ENCODE measurements around the gene P2RY11.

Gene P2RY11

DNA sequence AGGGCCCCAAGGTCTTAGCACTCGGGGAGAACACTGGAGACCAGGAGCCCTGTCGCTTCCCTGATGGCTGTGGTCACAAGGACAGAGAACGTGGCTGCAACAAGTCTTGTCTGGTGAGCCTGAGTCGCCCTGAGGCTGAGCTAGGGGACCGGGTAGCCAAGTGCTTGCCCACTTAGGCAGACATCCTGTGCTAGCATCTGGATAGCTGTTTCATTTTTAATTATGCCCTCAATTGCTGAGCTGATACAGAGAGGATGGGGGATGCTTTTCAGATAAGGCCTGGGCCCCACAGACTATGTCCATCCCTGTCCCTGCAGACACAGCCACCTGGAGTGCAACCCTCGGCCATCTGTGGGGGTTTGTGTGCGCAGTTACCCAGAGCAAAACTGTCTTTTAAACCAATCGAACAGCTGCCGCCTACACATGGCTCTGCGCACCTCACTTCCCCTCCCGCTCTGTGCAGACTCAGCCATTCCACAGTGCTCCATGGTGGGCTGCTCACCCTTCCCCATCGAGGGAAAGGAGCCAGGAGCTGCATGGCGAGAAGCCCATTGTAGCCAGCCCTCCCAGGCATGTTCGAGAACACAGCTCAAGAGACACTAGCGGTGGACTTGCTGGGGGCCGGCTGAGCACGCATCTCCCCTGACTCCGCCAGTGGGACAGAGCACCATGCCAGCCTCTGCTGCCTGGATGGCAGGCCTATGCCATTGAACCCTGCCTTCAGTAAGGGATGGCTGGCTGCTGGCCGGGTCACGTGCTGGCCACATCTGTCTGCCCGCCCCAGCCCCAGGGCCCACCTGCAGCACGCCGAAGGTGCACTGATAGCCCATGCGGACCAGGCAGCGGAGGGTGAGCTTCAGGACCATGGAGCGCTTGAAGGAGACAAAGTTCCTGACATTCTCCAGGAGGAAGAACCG is 27.6 kb downstream of the P2RY11 start:
- DNase-seq (ENCODE audit: low read depth in 2 of 2) = no peak
- TF ChIP-seq, protein P1, sequence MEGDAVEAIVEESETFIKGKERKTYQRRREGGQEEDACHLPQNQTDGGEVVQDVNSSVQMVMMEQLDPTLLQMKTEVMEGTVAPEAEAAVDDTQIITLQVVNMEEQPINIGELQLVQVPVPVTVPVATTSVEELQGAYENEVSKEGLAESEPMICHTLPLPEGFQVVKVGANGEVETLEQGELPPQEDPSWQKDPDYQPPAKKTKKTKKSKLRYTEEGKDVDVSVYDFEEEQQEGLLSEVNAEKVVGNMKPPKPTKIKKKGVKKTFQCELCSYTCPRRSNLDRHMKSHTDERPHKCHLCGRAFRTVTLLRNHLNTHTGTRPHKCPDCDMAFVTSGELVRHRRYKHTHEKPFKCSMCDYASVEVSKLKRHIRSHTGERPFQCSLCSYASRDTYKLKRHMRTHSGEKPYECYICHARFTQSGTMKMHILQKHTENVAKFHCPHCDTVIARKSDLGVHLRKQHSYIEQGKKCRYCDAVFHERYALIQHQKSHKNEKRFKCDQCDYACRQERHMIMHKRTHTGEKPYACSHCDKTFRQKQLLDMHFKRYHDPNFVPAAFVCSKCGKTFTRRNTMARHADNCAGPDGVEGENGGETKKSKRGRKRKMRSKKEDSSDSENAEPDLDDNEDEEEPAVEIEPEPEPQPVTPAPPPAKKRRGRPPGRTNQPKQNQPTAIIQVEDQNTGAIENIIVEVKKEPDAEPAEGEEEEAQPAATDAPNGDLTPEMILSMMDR (IDR thresholded peaks at IDR 0.05; ENCODE audit: low read depth, low read length) = no peak

DNA sequence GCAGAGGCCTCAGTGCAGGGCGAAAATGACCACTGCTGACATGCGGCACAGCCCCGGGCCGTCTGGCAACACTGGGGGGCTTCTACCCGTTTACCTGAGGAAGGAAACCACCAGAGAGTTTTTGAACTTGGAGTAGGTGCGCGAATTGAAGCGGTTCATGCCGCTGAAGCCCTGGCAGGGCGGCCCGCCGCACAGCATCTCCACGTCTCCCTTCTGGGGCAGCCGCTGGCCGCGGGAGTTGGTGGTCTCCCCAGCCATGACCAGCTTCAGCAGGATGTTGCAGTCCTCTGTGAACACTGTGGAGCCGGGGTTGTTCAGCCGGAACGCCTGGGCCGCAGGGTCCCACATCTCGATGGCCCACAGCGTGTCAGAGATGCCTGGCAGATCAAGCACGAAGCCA is 28.5 kb downstream of the P2RY11 start:
- no peak for DNase-seq (ENCODE audit: low read depth in 2 of 2)
- TF ChIP-seq, protein P1 (IDR thresholded peaks at IDR 0.05; ENCODE audit: low read depth, low read length) = no peak
- H3K4me3 ChIP-seq (replicated peaks in 1 of 2; ENCODE audit: low read depth in 2 of 2, low read length in 2 of 2) = no peak overlapping the region

More for the DNA sequence above, 27.6 kb downstream of the P2RY11 start:
- no peak overlapping the region for H3K4me3 ChIP-seq (replicated peaks in 1 of 2; ENCODE audit: low read depth in 2 of 2, low read length in 2 of 2)

DNA sequence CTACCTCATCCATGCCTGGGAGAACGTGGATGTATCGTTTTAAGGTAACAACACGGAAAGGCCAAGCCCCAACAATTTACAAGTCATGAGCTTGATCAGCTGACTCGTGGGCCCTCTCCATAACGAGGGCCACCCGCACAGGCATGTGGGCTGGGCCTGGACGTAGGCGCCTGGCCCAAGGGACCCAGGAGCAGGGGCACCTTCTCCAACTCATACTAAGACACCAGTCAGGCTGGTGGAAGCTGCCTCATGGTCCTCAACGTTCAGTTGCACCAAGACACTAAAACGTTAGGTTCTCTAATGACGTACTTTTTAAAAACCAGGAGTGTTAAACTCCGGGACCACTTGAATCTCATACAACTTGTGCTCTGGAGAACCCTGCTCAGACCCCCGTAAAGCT is 30.0 kb downstream of the P2RY11 start:
- no peak for DNase-seq (ENCODE audit: low read depth in 2 of 2)
- H3K4me3 ChIP-seq (replicated peaks in 1 of 2; ENCODE audit: low read depth in 2 of 2, low read length in 2 of 2) = no peak overlapping the region
- TF ChIP-seq, protein P1 (IDR thresholded peaks at IDR 0.05; ENCODE audit: low read depth, low read length) = no peak

DNA sequence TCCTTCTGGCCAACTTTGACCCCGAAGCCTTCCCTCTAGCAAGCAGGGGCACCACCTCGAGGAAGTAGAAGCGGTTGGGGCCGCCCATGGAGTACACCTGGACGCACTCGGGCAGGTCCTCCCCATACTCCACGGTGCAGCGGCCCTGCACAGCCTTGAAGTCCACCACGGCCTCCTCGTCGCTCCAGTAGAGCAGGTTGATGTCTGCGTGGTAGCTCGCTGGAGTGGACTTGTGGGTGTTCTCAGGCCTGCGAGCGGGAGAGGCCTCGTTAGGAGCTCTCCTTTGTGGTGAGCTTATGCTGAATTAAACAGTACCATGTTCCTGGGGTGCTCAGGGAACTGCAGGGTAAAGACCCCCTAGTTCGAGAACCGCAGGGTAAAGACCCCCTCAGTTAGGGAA is 30.5 kb downstream of the P2RY11 start:
- TF ChIP-seq, protein P1 (IDR thresholded peaks at IDR 0.05; ENCODE audit: low read depth, low read length) = no peak
- no peak overlapping the region for H3K4me3 ChIP-seq (replicated peaks in 1 of 2; ENCODE audit: low read depth in 2 of 2, low read length in 2 of 2)
- DNase-seq (ENCODE audit: low read depth in 2 of 2) = no peak

DNA sequence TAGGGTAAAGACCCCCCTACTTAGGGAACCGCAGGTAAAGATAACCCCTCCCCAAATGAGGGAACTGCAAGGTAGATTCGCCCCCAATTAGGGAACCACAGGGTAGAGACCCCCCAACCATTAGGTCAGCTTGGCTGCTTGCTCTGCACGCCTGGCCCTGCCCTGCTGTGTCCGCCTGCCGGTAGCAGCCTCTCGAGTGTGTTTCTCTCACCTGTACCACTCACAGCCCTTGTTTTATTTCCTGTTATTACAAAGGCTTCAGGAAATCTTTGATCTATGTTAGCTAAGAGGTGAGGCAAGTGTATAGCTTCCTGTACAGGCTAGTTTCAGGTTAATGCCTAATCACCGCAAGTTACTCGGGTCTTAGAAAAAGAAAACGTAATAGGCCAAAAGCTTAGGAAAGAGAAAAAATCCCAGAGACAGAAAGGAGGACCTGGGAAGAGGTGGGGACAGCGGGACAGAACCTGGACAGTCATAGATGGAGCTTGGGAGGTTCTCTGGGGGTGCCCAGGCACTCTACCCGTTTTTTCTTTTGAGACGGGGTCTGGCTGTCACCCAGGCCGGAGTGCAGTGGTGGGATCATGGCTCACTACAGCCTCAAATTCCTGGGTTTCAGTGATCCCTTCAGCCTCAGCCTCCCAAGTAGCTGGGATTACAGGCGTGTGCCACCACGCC is 31.3 kb downstream of the P2RY11 start:
- TF ChIP-seq, protein P1 (IDR thresholded peaks at IDR 0.05; ENCODE audit: low read depth, low read length) = no peak
- H3K4me3 ChIP-seq (replicated peaks in 1 of 2; ENCODE audit: low read depth in 2 of 2, low read length in 2 of 2) = no peak overlapping the region
- DNase-seq (ENCODE audit: low read depth in 2 of 2) = no peak

DNA sequence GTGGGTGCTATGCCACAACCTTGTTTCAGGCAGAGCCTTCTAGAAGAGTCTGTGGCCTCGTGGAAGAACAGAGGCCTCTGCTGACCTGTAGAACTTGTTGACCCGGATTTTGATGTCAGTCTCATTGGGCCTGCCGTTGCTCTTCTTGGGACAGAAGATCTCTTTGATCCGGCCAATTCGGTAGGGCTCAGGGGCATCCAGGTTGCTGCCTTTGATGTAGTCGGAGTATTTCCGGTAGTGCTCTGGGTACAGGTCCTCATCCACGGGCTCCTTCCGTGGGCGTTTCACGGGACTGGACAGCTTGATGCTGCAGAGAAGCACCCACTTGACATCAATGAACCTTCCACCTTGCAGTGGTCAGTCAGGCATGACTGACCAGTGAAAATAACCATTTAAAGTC is 32.2 kb downstream of the P2RY11 start:
- no peak for DNase-seq (ENCODE audit: low read depth in 2 of 2)
- H3K4me3 ChIP-seq (replicated peaks in 1 of 2; ENCODE audit: low read depth in 2 of 2, low read length in 2 of 2) = no peak overlapping the region
- TF ChIP-seq, protein P1 (IDR thresholded peaks at IDR 0.05; ENCODE audit: low read depth, low read length) = no peak

Measured in cardiac fibroblast (primary cell).